Measurements from ENCODE around the gene STX8.

DNA sequence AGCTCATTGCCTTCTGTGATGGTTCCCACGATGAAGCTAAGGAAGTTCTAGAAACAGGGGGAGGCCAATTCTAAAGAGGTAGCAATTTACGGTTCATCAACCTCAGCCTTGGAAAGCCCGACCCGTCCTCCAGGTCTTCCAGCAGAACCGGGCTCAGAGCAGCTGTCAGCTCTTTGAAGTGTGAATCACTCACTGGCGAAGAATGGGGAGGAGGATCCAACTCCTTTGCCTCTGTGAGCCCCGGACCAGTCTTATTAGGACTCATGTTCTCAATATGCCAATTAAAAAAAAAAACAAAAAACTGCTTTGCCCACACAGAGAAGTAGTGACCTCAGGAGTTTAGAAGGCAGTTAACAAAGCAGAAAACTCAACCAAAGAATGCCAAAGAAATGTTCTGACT lies 31.4 kb downstream of the STX8 start:
- TF ChIP-seq ZNF282 (CRISPR knock-in tag; IDR thresholded peaks at IDR 0.05) (no peak), ZNF347 (CRISPR knock-in tag; IDR thresholded peaks at IDR 0.05; ENCODE audit: low read depth) (no peak), RB1 (IDR thresholded peaks at IDR 0.05; ENCODE audit: low read depth) (no peak), ZSCAN29 (IDR thresholded peaks at IDR 0.05) (no peak), POLR2A (conservative IDR thresholded peaks at IDR 0.05) (no peak), BRCA1 (IDR thresholded peaks at IDR 0.05) (no peak), BRCA1 (CRISPR knock-in tag; IDR thresholded peaks at IDR 0.05) (no peak), SMARCB1 (IDR thresholded peaks at IDR 0.05; ENCODE audit: insufficient read length, low read depth) (no peak), EGR1 (conservative IDR thresholded peaks at IDR 0.05) (no peak)
- TF ChIP-seq, protein P1, sequence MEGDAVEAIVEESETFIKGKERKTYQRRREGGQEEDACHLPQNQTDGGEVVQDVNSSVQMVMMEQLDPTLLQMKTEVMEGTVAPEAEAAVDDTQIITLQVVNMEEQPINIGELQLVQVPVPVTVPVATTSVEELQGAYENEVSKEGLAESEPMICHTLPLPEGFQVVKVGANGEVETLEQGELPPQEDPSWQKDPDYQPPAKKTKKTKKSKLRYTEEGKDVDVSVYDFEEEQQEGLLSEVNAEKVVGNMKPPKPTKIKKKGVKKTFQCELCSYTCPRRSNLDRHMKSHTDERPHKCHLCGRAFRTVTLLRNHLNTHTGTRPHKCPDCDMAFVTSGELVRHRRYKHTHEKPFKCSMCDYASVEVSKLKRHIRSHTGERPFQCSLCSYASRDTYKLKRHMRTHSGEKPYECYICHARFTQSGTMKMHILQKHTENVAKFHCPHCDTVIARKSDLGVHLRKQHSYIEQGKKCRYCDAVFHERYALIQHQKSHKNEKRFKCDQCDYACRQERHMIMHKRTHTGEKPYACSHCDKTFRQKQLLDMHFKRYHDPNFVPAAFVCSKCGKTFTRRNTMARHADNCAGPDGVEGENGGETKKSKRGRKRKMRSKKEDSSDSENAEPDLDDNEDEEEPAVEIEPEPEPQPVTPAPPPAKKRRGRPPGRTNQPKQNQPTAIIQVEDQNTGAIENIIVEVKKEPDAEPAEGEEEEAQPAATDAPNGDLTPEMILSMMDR (IDR thresholded peaks at IDR 0.05 in 2 of 3, conservative IDR thresholded peaks at IDR 0.05 in 1 of 3; ENCODE audit: insufficient read depth in 2 of 3, low read depth in 1 of 3, low read length in 3 of 3) = no peak
